K562 (cell line): ENCODE results near the gene NR3C1. TPM values are rescaled to one million over a fixed set of nuclear protein-coding genes. Genes with fewer than 3 reads are reported as not detected.

ENCODE experiments used
- L3MBTL2 ChIP-seq: fragments of 450-650 bp; IDR thresholded peaks from 2 replicates; pipeline ENCODE4 v1.6.1; 2016; ENCODE audit warnings: mild to moderate bottlenecking, moderate library complexity
- MGA ChIP-seq: fragments of 450-650 bp; IDR thresholded peaks from 2 replicates; pipeline ENCODE4 v1.6.1; 2016; ENCODE audit warnings: mild to moderate bottlenecking, moderate library complexity
- ZNF24 ChIP-seq: fragments of 450-650 bp; IDR thresholded peaks from 2 replicates; pipeline ENCODE4 v1.6.1; 2016
- polyA plus RNA-seq, 8 experiments: library from polyadenylated mRNA; depleted of rRNA in 4 of 8; stranded (reverse) in 5 of 8; unstranded in 3 of 8; fragments of >200 nt; fragmentation: Nextera tagmentation in 2 of 8; fragmentation: Illumina TruSeq in 1 of 8; extraction: Ambion mirVana in 2 of 8; extraction: Trizol in 1 of 8; gene quantifications; 2 replicates each; pipeline versions ENCODE4 v1.2.1 to v1.2.3, GENCODE V29; 2011 to 2014; ENCODE audit warnings: inconsistent platforms in 1 of 8, missing spikeins in 1 of 8
- total RNA-seq, 7 experiments: library from RNA; depleted of rRNA in 6 of 7; stranded (reverse); fragments of >200 nt in 6 of 7; fragmentation: Illumina TruSeq in 2 of 7; extraction: Trizol in 2 of 7; gene quantifications; 2 replicates each; pipeline versions ENCODE4 v1.2.1 to v1.2.3, GENCODE V29; 2011 to 2021; ENCODE audit warnings: low replicate concordance in 1 of 7

NR3C1 gene
- total and polyA plus RNA-seq, 9 of the 15 experiments (the other 6 are each of a cell fraction or from before 2014, with no cell fraction given): 8.2 to 36.0 (median 15.0) TPM

GRCh38 chr5:143402017-143402552 lies 1.4 kb downstream of the NR3C1 start (continued):
- TF ChIP-seq MGA: peak; percentile 35; the same call in 1 of the 2 replicates
- no peak for TF ChIP-seq ZNF24
- TF ChIP-seq L3MBTL2: peak; percentile 43; the same call in 1 of the 2 replicates
